Umbilical cord (tissue), 2 donors: ENCODE data around the gene ENPP6. TPM values are rescaled to one million over a fixed set of nuclear protein-coding genes. Genes with fewer than 3 reads are reported as not detected.
"Not testable (repeated sequence)": the region's sequence is repeated elsewhere in the genome, so short reads cannot be mapped to it uniquely, and the experiment has no call there.

Experiments
- DNase-seq: peaks from one replicate; pipeline ENCODE4 v3.0.0-alpha.2; 2015; ENCODE audit warnings: low spot score
- total RNA-seq: library from RNA; depleted of rRNA; stranded (reverse); fragments of >200 nt; gene quantifications from one replicate; pipeline ENCODE4 v1.2.3, GENCODE V29; 2014; ENCODE audit warnings: low replicate concordance; ENCODE audit not compliant: insufficient read depth

ENPP6 gene
- total RNA-seq, 1 donor from 2014 or later, result 1.2 TPM

- no peak for DNase-seq
Observed at GRCh38 chr4:184061582-184061981, 156.1 kb downstream of the ENPP6 start.

- no peak for DNase-seq
Observed at GRCh38 chr4:184059099-184059498, 158.6 kb downstream of the ENPP6 start.

- DNase-seq, result no peak
Observed at GRCh38 chr4:184058026-184058425, 159.6 kb downstream of the ENPP6 start.

GRCh38 chr4:184056877-184057276, 160.8 kb downstream of the ENPP6 start:
- no peak for DNase-seq

GRCh38 chr4:184053434-184053833, 164.2 kb downstream of the ENPP6 start:
- peak; percentile 7 for DNase-seq

GRCh38 chr4:184052616-184053015, 165.1 kb downstream of the ENPP6 start:
- DNase-seq, result no peak

- not testable (repeated sequence) for DNase-seq
Observed at GRCh38 chr4:184051262-184051661, 166.4 kb downstream of the ENPP6 start.

- DNase-seq, result no peak
Observed at GRCh38 chr4:184046148-184046547, 171.5 kb downstream of the ENPP6 start.

GRCh38 chr4:184041156-184041555, 176.5 kb downstream of the ENPP6 start:
- no peak for DNase-seq

GRCh38 chr4:184039963-184040383, 177.7 kb downstream of the ENPP6 start:
- peak; percentile 32 for DNase-seq
